Measurements from ENCODE around the gene APOL6.

- TF ChIP-seq POLR2AphosphoS5 (IDR thresholded peaks at IDR 0.05; ENCODE audit: insufficient read depth, low read depth, low read length) = no peak
- TF ChIP-seq CTCF (IDR thresholded peaks at IDR 0.05; ENCODE audit: extremely low read depth in 1 of 2, insufficient read depth in 1 of 2, low read depth in 1 of 2, low read length in 2 of 2) = no peak
These were observed 33.1 kb upstream of the APOL6 start for GRCh38 chr22:35615156-35615555.
